ENCODE measurements around the gene EXPH5.
"Not testable (repeated sequence)": the region's sequence is repeated elsewhere in the genome, so short reads cannot be mapped to it uniquely, and the experiment has no call there.

Gene EXPH5

DNA sequence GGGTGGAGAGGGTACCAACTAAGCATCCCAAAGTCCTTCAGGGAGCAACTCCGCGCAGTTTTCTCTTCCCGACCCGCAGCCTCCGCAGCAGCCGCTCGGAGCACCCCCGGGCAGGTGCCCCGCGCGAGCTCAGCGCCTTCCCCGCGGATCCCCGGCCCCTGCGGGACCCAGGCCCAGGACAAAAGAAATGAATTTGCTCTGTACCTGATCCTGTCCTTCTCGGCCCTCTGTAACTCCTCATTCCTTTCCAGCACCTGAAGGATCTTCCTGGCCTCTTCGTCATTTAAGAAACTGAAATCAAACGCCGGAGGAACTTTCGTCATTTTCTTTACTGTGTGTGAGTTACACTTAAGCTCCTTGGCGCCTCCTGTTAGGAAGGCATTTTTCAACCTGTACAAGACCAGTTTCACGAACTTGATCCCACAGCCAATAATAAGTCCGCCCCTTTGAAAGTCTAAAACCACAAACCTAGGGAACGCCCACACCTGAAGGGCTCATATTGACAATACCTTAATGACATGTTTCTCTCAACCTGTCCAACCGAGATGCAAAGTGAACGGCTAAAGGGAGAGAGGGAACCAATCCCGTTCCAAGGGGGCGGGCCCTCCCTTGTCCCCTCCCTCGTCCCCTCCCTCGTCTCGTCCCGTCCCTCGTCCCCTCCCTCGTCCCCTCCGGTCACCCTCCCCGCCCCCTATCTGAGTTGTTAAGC, at the start of gene EXPH5:
Gene EXPH5, minus strand, starts transcription at position 555 of the 709 bp plus-strand sequence. Its CDS starts 232 bp downstream, at position 323.
- DNase-seq, result peak; percentile 69

- not testable (repeated sequence) for DNase-seq
Observed at GRCh38 chr11:108641752-108642151, 48.2 kb upstream of the EXPH5 start.

- DNase-seq, result no peak
Observed at GRCh38 chr11:108639146-108639545, 45.6 kb upstream of the EXPH5 start.

- DNase-seq, result no peak
Observed at GRCh38 chr11:108636222-108636621, 42.7 kb upstream of the EXPH5 start.

DNA sequence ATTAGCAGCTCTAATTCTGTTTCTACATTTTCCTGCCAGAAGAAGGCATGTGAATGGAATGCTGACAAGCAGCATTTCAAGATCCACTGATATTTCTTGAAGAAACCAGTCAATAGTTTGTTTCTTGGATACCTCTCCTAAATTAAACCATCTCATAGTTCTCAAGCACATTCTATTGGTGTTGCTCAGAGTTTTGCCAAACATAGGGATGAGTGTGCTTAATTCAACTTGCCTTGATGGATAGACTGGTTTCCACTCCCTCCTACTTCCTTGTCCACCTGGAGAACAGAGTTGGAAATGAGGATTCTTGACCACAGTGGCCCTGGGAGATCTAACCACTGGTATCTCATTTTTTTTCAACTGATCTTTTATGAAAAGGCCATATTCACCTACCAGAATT, 41.5 kb upstream of the EXPH5 start:
- DNase-seq, result no peak

- DNase-seq, result no peak
Observed at GRCh38 chr11:108632041-108632704, 38.6 kb upstream of the EXPH5 start.

- no peak for DNase-seq
Observed at GRCh38 chr11:108629274-108629673, 35.7 kb upstream of the EXPH5 start.

DNA sequence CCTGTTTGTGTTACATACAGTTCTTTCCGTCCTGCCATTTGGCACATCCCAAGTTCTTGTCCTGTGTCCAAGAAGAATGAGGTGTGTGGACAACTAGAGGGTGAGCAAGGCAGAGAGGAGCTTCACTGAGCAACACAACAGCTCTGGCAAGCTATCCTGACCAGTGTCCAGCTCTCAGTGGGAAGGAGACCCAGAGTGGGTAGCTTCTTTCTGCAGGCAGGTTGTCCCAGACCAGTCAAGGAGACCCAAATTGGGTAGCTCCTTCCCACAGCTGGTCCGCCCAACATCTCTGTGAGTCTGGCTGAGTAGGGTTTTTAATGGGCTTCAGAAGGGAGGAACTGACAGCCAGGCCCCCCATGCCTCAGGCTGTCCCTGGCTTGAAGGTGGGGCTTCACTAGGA, 35.2 kb upstream of the EXPH5 start:
- no peak for DNase-seq

DNA sequence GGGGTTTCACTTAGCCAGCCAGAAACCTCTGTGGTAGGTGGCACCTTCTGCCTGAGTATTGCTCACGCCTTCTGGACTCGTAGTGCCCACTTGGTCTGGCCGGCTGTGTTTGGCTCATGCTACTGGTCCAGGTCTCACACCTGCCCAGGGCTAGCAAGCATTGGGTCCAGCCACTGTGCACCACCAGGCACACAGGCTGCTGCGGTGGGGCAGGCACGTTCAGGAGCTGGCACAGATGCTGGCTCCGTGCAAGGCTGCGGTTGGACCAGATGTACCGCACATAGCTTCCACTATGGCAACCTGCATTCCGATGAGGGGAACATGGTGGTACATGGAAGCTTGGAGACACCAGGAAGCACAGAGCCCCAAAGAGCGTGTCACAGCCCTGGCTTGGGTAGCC, 34.8 kb upstream of the EXPH5 start:
- no peak for DNase-seq

- no peak for DNase-seq
Observed at GRCh38 chr11:108624196-108624925, 30.8 kb upstream of the EXPH5 start.

DNA sequence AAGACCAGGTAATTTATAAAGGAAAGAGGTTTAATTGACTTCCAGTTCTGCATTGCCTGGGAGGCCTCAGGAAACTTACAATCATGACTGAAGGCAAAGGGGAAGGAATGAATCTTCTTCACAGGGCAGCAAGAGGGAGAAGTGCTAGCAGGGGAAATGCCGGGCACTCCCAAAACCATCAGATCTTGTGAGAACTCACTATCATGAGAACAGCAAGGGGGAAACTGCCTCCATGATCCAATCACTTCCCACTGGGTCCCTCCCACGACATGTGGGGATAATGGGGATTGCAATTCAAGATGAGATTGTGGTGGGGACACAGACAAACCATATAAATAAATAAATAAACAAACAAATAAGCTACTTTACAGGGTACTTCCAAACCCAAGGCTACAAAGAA, 28.8 kb upstream of the EXPH5 start:
- DNase-seq, result no peak

DNA sequence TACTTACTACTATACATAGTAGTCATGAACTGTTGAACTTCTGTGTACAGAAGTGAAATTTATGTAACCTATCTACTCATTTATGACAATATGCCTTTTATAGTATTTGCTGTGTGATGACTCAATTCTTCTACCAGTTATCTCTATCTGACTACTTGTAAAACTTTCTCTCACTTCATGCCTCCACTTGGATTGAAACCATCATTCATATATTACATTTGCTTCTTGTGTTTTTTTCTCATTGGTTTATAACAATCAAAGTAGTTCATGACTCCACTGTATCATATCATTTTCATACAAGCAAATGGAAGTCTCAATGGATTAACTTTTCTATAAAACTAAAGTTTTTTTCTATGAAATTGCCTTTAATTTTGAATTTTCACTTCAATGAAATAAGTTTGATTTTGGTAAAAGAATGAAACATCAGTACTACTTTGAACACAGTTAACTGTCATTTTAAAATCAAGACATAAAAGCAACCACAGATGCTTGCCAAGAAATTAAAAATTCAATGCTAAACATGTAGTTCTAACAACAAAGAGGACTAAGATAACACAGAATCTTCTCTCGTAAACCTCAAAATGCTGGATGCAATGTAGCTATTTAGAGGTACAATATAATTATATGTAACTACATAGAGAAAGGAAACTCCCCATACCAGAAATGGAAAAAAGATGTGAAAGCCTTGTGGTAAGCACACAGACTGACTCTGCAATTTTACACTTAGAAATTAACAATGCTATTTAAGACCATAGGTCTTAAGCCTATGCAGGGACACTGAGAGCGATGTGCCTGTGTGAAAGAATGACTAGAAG, 27.6 kb upstream of the EXPH5 start:
- DNase-seq, result no peak

- DNase-seq, result no peak
Observed at GRCh38 chr11:108618529-108618928, 25.0 kb upstream of the EXPH5 start.

DNA sequence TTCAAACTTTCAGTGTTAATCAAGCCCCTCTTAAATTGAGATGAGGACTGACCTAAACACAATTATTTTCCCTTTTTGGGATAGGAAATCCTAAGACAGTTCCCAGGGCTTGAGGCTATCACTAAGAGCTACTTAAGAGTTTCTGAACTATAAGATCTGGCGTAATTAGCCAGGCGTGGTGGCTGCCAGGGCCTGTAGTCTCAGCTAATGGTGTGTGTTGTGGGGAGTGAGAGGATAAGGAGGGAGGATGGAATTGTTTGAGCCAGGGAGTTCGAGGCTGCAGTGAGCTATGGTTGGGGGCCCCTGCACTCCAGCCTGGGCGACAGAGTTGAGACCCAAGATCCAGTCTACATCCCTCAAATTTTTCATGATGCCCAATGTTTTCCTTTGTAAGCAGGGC, 23.5 kb upstream of the EXPH5 start:
- DNase-seq, result no peak

DNA sequence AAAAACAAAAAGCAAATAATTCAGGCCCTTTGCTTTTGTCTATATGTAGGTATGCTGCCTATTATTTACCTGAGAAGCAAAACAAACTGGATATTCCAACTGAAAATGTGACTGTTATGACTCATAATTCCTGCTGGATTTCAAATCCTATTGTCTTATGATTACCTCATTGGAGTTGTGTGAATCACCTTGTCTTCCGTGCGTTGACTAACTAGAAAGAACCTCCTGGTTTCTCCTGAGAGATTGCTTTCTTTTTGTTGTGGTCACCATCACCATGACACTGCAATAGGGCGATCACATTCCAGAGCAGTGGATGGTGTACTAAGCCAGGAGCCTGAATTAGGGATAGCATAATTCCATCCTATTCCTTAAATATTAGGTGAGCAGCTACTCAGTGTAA, 23.0 kb upstream of the EXPH5 start:
- no peak for DNase-seq

GRCh38 chr11:108614086-108614485, 20.5 kb upstream of the EXPH5 start:
- DNase-seq, result no peak

DNA sequence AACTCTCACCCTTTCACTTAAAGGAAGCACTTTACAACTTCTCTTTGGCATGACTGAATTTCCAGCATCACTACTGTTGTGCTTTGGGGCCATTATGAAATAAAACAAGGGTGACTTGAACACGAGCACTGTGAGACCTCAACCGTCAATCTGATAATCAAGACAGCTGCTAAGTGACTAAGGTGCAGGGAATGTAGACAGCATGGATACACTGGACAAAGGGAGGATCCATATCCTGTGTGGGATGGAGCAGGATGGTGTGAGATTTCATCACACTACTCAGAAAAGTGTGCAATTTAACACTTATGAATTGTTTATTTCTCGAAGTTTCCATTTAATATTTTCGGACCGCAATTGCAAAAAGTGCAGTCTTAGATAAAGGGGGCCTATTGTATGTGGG, 16.1 kb upstream of the EXPH5 start:
- no peak for DNase-seq

DNA sequence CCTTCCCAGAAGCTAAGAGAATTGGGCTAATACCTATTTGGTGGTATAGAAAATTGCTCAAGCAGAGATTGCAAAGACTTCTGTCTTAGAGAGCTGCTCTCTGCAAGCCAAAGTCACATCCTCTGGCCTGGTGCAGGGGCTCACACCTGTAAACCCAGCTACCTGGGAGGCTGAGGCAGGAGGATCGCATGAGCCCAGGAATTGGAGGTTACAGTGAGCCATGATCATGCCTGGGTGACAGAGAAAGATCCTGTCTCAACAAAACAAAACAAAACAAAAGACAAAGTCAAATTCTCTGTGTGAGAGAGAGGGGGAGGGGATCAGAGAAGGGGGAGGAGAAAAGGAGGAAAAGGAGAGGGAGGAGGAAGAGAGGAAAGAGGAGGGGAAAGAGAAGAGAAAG, 15.0 kb upstream of the EXPH5 start:
- DNase-seq, result no peak

DNA sequence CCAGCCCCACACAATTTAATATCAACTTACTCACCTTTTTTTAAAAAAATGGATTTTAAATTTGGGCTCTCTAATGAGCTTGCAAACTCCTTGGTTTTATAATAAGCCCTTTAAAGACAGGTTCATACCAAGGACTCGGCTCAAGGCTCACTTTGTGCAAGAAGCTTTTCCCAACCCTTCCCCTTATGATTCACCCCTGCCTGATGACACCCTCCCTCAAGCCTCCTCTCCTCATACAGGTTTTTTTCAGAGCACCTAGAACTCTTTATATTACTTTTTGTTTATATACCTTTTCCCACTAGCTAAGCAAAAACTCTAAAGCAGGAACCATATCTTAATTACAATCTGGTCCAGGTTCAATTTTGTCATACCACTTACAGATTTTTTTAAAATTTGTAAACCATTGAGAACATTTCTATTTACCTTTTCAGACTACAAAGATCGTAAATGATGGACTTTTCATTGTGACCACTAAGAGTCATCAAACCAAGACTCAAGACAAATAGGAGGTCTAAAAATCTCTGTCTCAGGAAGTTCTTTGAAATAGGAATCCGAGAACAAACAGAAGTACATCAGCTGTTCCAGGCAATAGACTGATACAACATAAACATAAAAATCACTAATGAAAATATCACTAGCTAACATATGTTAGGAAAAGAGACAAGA, 13.1 kb upstream of the EXPH5 start:
- DNase-seq, result no peak

DNA sequence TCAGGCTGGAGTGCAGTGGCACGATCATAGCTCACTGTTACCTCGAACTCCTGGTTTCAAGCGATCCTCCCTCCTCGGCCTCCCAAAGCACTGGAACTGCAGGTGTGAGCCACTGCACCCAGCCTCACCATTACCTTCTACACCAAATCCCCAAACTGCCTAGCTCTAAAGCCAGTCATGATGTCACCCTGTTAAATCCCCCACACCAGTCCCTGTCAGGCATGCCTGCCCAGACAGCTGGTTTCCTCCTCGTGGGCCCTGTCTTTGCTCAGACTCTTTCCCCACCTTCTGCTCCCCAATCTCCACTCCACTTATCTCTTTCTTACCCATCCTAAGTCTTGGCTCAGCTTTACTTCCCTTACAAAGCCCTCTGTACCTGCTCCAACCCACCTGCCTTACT, 12.5 kb upstream of the EXPH5 start:
- no peak for DNase-seq

- not testable (repeated sequence) for DNase-seq
Observed at GRCh38 chr11:108602818-108603217, 9.2 kb upstream of the EXPH5 start.

- no peak for DNase-seq
Observed at GRCh38 chr11:108601150-108601549, 7.6 kb upstream of the EXPH5 start.

- no peak for DNase-seq
Observed at GRCh38 chr11:108599978-108600377, 6.4 kb upstream of the EXPH5 start.

Data from midbrain (tissue), 1 donor.